Neural cell (in vitro differentiated cells): ENCODE measurements around the gene MTIF2.
"Not testable (repeated sequence)": the region's sequence is repeated elsewhere in the genome, so short reads cannot be mapped to it uniquely, and the experiment has no call there.

Experiments used
- CTCF ChIP-seq: fragments of 450-650 bp; IDR thresholded peaks from 2 replicates; pipeline ENCODE4 v1.5.1; 2014; ENCODE audit warnings: antibody characterized with exemption, mild to moderate bottlenecking, moderate library complexity; ENCODE audit not compliant: poor library complexity, severe bottlenecking
- EZH2 ChIP-seq: fragments of 200-600, 300-800 bp; shearing (Covaris generic), sonication (generic); IDR thresholded peaks from 2 replicates; pipeline ENCODE4 v1.6.1; 2014; ENCODE audit warnings: antibody characterized with exemption, low read length, borderline replicate concordance, mild to moderate bottlenecking; ENCODE audit not compliant: insufficient read depth, poor library complexity, severe bottlenecking
- POLR2AphosphoS5 ChIP-seq: IDR thresholded peaks from 2 replicates; pipeline ENCODE4 v1.6.1; 2012
- TAF1 ChIP-seq: IDR thresholded peaks from 2 replicates; pipeline ENCODE4 v1.6.1; 2012; ENCODE audit warnings: low read depth

- TF ChIP-seq CTCF, POLR2AphosphoS5, TAF1, EZH2: not testable (repeated sequence)
These were observed 10.9 kb upstream of the MTIF2 start for GRCh38 chr2:55279859-55280424.
